GM08714 (cell line): ENCODE results near the gene KRT78.

ENCODE experiments used
- H3K4me3 ChIP-seq: fragments of 200-500 bp; sonication (Bioruptor generic); 2 replicates; pipeline ENCODE4 v1.5.1; 2014; ENCODE audit warnings: mild to moderate bottlenecking, low read length, inconsistent platforms
- ZNF274 ChIP-seq: IDR thresholded peaks from 2 replicates; pipeline ENCODE4 v1.6.1; 2012; ENCODE audit warnings: mild to moderate bottlenecking, low read depth, low read length

KRT78 gene

GRCh38 chr12:52809166-52809565, 39.6 kb downstream of the KRT78 start:
- no peak overlapping the region for H3K4me3 ChIP-seq
- TF ChIP-seq ZNF274 = no peak

- no peak for TF ChIP-seq ZNF274
- H3K4me3 ChIP-seq = no peak overlapping the region
Measured at GRCh38 chr12:52808573-52809160, 40.1 kb downstream of the KRT78 start.

- no peak for TF ChIP-seq ZNF274
- H3K4me3 ChIP-seq = no peak overlapping the region
Measured at GRCh38 chr12:52807544-52808470, 41.0 kb downstream of the KRT78 start.

GRCh38 chr12:52806821-52807543, 41.8 kb downstream of the KRT78 start:
- TF ChIP-seq ZNF274 = no peak
- no peak overlapping the region for H3K4me3 ChIP-seq

GRCh38 chr12:52806169-52806811, 42.5 kb downstream of the KRT78 start:
- no peak overlapping the region for H3K4me3 ChIP-seq
- TF ChIP-seq ZNF274 = no peak

GRCh38 chr12:52805739-52806138, 43.1 kb downstream of the KRT78 start:
- no peak for TF ChIP-seq ZNF274
- no peak overlapping the region for H3K4me3 ChIP-seq

- no peak for TF ChIP-seq ZNF274
Measured at GRCh38 chr12:52805000-52805399, 43.8 kb downstream of the KRT78 start.

GRCh38 chr12:52802442-52802841, 46.4 kb downstream of the KRT78 start:
- no peak overlapping the region for H3K4me3 ChIP-seq
- no peak for TF ChIP-seq ZNF274

More at GRCh38 chr12:52805000-52805399, 43.8 kb downstream of the KRT78 start:
- H3K4me3 ChIP-seq = no peak overlapping the region

- no peak for TF ChIP-seq ZNF274
- H3K4me3 ChIP-seq = no peak overlapping the region
Measured at GRCh38 chr12:52801773-52802172, 47.0 kb downstream of the KRT78 start.

- no peak overlapping the region for H3K4me3 ChIP-seq
- no peak for TF ChIP-seq ZNF274
Measured at GRCh38 chr12:52800259-52800917, 48.4 kb downstream of the KRT78 start.

GRCh38 chr12:52799505-52800211, 49.1 kb downstream of the KRT78 start:
- H3K4me3 ChIP-seq = no peak overlapping the region
- TF ChIP-seq ZNF274 = no peak

GRCh38 chr12:52798671-52799504, 49.9 kb downstream of the KRT78 start:
- no peak for TF ChIP-seq ZNF274

More at GRCh38 chr12:52798671-52799504, 49.9 kb downstream of the KRT78 start:
- H3K4me3 ChIP-seq = no peak overlapping the region
